Measurements from ENCODE around the gene SCAMP2. TPM values are rescaled to one million over a fixed set of nuclear protein-coding genes. Genes with fewer than 3 reads are reported as not detected.

SCAMP2 gene
- total RNA-seq, 1 experiment from 2014 or later, result 55.8 TPM

GRCh38 chr15:74794248-74794969 is 78.8 kb downstream of the SCAMP2 start:
- intact Hi-C loops (cut with micrococcal nuclease), result no loop called here
- Histone ChIP-seq H3K9me3 (ENCODE audit: control insufficient read depth in 1 of 2, insufficient read depth in 1 of 2, low read depth in 1 of 2, low read length in 2 of 2) (no peaks in the 10 kb centered on the region), H3K4me1 (ENCODE audit: control insufficient read depth in 1 of 2, insufficient read depth in 2 of 2, low read length in 2 of 2) (peaks cover 0 to 4% of the 10 kb centered on the region in 2 experiments; a peak in 3 of 4 replicates), H3K4me3 (replicated peaks in 1 of 2; ENCODE audit: low read depth in 1 of 2, low read length in 2 of 2) (no peak overlapping the region), H3K79me2 (ENCODE audit: insufficient read depth, low read length) (peaks cover 44% of the 10 kb centered on the region), H3K9me2 (ENCODE audit: insufficient read depth) (no peaks in the 10 kb centered on the region), H3K36me3 (ENCODE audit: control insufficient read depth in 1 of 2, insufficient read depth in 2 of 2, low read length in 2 of 2) (peaks cover 0 to 4% of the 10 kb centered on the region in 2 experiments; a peak in 3 of 4 replicates), H2AFZ (ENCODE audit: low read depth, low read length, poor library complexity, severe bottlenecking) (no peak overlapping the region), H3K27ac (ENCODE audit: low read depth, low read length) (no peak overlapping the region), H3K9ac (ENCODE audit: low read length) (no peak overlapping the region), H3K4me2 (ENCODE audit: low read length) (no peak overlapping the region), H4K20me1 (ENCODE audit: insufficient read depth) (peaks cover 9% of the 10 kb centered on the region; the same call in 1 of the 2 replicates), H3K27me3 (ENCODE audit: insufficient read depth, low read length) (no peaks in the 10 kb centered on the region)
- BruUV-seq (replicated peaks), result no TSS peak
- POLR2A ChIA-PET, result interaction anchor here (1.3 kb wide), 1 partner anchor 334 kb away, joined by 3 read pairs; the partner anchor contains the start of gene UBL7
- CTCF ChIA-PET, result interaction anchor here (1.9 kb wide), 1 partner anchor 23 kb away, joined by 5 read pairs; no protein-coding TSS in a partner anchor
- RAD21 ChIA-PET (ENCODE audit: low non-redundant PET in 1 of 2, low total read pairs in 2 of 2, uncharacterized antibody in 2 of 2, unreplicated experiment in 2 of 2), result interaction anchor here in 1 of 2 experiments (1.0 kb wide), 1 partner anchor 23 kb away, joined by 3 read pairs; no protein-coding TSS in a partner anchor
- TF ChIP-seq RAD21 (IDR thresholded peaks at IDR 0.05; ENCODE audit: low read depth) (no peak), POLR2A (IDR thresholded peaks at IDR 0.05; ENCODE audit: borderline replicate concordance, extremely low read depth, insufficient read depth, insufficient read length) (no peak), ZFX (IDR thresholded peaks at IDR 0.05) (no peak), SIN3A (IDR thresholded peaks at IDR 0.05; ENCODE audit: low read depth) (no peak), CBX3 (IDR thresholded peaks at IDR 0.05; ENCODE audit: low read depth) (no peak), ZNF274 (IDR thresholded peaks at IDR 0.05; ENCODE audit: low read depth, low read length) (no peak), FOSL1 (IDR thresholded peaks at IDR 0.05; ENCODE audit: low read depth) (no peak), SRF (IDR thresholded peaks at IDR 0.05; ENCODE audit: low read depth) (no peak), EZH2phosphoT487 (IDR thresholded peaks at IDR 0.05; ENCODE audit: borderline replicate concordance) (no peak), ZBTB33 (IDR thresholded peaks at IDR 0.05; ENCODE audit: extremely low read depth, insufficient replicate concordance, low read length) (no peak), ELF1 (IDR thresholded peaks at IDR 0.05; ENCODE audit: borderline replicate concordance, low read depth) (no peak), SP1 (IDR thresholded peaks at IDR 0.05; ENCODE audit: low read depth) (no peak), TCF7L2 (IDR thresholded peaks at IDR 0.05; ENCODE audit: borderline replicate concordance, extremely low read depth, insufficient read depth, insufficient read length) (no peak), CTCF (IDR thresholded peaks at IDR 0.05 in 2 of 3, conservative IDR thresholded peaks at IDR 0.05 in 1 of 3; ENCODE audit: borderline replicate concordance in 1 of 3, insufficient read depth in 1 of 3, low read depth in 2 of 3, low read length in 2 of 3) (no peak), ATF3 (IDR thresholded peaks at IDR 0.05) (no peak), YY1 (IDR thresholded peaks at IDR 0.05; ENCODE audit: extremely low read depth, insufficient replicate concordance, low read depth, low read length) (no peak), REST (IDR thresholded peaks at IDR 0.05; ENCODE audit: low read depth) (no peak)
- DNase-seq (ENCODE audit: low read depth, low spot score) (no peak), ATAC-seq (no peak)

Data from HCT116 (cell line).